ENCODE data around the gene IFT25. TPM values are rescaled to one million over a fixed set of nuclear protein-coding genes. Genes with fewer than 3 reads are reported as not detected.

The IFT25 gene
- total RNA-seq, 2 experiments from 2014 or later = 46.2 to 48.7 TPM

GRCh38 chr1:53954128-53954527 lies 8.6 kb upstream of the IFT25 start:
- Mint-ChIP-seq H3K27ac (no peak overlapping the region), H3K36me3 (ENCODE audit: low read depth) (peaks cover 2% of the 10 kb centered on the region), H3K9me3 (no peaks in the 10 kb centered on the region), H3K27me3 (ENCODE audit: low read depth) (no peaks in the 10 kb centered on the region), H3K4me3 (no peak overlapping the region), H3K4me1 (ENCODE audit: low read depth) (peaks cover 13% of the 10 kb centered on the region)
- CTCF ChIA-PET = interaction anchor here (0.9 to 7.6 kb wide), 3 partner anchors 9 to 94 kb away, joined by 3 to 112 read pairs (median 3); no protein-coding TSS in a partner anchor
- DNase-seq = no peak
- intact Hi-C loops (cut with micrococcal nuclease) = no loop called here

GRCh38 chr1:53951697-53952096 lies 6.2 kb upstream of the IFT25 start:
- Mint-ChIP-seq H3K27me3 (ENCODE audit: low read depth) (no peaks in the 10 kb centered on the region), H3K27ac (no peak overlapping the region), H3K4me1 (ENCODE audit: low read depth) (peaks cover 23% of the 10 kb centered on the region), H3K9me3 (no peaks in the 10 kb centered on the region), H3K4me3 (no peak overlapping the region), H3K36me3 (ENCODE audit: low read depth) (peaks cover 2% of the 10 kb centered on the region)
- DNase-seq = no peak
- intact Hi-C loops (cut with micrococcal nuclease) = no loop called here
- CTCF ChIA-PET = interaction anchor here (7.6 kb wide), 1 partner anchor 91 kb away, joined by 112 read pairs; no protein-coding TSS in a partner anchor

GRCh38 chr1:53949023-53949990 lies 3.8 kb upstream of the IFT25 start:
- no peaks in the 10 kb centered on the region for H3K9me3 Mint-ChIP-seq
- no peaks in the 10 kb centered on the region for H3K27me3 Mint-ChIP-seq (ENCODE audit: low read depth)
- no peak overlapping the region for H3K27ac Mint-ChIP-seq
- peak; percentile 60 for DNase-seq
- peaks cover 5% of the 10 kb centered on the region for H3K36me3 Mint-ChIP-seq (ENCODE audit: low read depth)
- peaks cover 26% of the 10 kb centered on the region for H3K4me1 Mint-ChIP-seq (ENCODE audit: low read depth)
- intact Hi-C loops (cut with micrococcal nuclease) = loop anchor here (1.0 to 5.0 kb wide), 7 partner anchors 71 to 853 kb away; partner anchors contain the start of genes CZIB, MAGOH, TTC22 and TTC4
- H3K4me3 Mint-ChIP-seq = no peak overlapping the region
- CTCF ChIA-PET = interaction anchor here (0.6 to 7.6 kb wide), 17 partner anchors 7 to 112 kb away, joined by 3 to 112 read pairs (median 5); partner anchors contain the start of gene YIPF1

GRCh38 chr1:53948291-53948690 lies 2.8 kb upstream of the IFT25 start:
- Mint-ChIP-seq H3K36me3 (ENCODE audit: low read depth) (peaks cover 10% of the 10 kb centered on the region), H3K27me3 (ENCODE audit: low read depth) (no peaks in the 10 kb centered on the region), H3K4me1 (ENCODE audit: low read depth) (peaks cover 35% of the 10 kb centered on the region), H3K27ac (no peak overlapping the region), H3K9me3 (no peaks in the 10 kb centered on the region), H3K4me3 (no peak overlapping the region)
- CTCF ChIA-PET = interaction anchor here (0.6 to 7.6 kb wide), 15 partner anchors 8 to 906 kb away, joined by 3 to 112 read pairs (median 5); partner anchors contain the start of gene YIPF1
- no peak for DNase-seq
- intact Hi-C loops (cut with micrococcal nuclease) = loop anchor here (5.0 kb wide), 5 partner anchors 454 to 854 kb away; partner anchors contain the start of genes CZIB, MAGOH, TTC22 and TTC4

- peak overlapping the region; percentile 75 for H3K4me3 Mint-ChIP-seq
- no peaks in the 10 kb centered on the region for H3K9me3 Mint-ChIP-seq
- CTCF ChIA-PET = interaction anchor here (0.8 to 7.6 kb wide), 14 partner anchors 9 to 87 kb away, joined by 3 to 112 read pairs (median 4); no protein-coding TSS in a partner anchor
- intact Hi-C loops (cut with micrococcal nuclease) = loop anchor here (5.0 kb wide), 5 partner anchors 455 to 855 kb away; partner anchors contain the start of genes CZIB, MAGOH, TTC22 and TTC4
- peaks cover 8% of the 10 kb centered on the region for H3K36me3 Mint-ChIP-seq (ENCODE audit: low read depth)
- no peak for DNase-seq
- H3K4me1 Mint-ChIP-seq (ENCODE audit: low read depth) = peaks cover 45% of the 10 kb centered on the region
- H3K27me3 Mint-ChIP-seq (ENCODE audit: low read depth) = no peaks in the 10 kb centered on the region
- H3K27ac Mint-ChIP-seq = peak overlapping the region; percentile 59
Observed at GRCh38 chr1:53947172-53947907, 1.8 kb upstream of the IFT25 start.

DNA sequence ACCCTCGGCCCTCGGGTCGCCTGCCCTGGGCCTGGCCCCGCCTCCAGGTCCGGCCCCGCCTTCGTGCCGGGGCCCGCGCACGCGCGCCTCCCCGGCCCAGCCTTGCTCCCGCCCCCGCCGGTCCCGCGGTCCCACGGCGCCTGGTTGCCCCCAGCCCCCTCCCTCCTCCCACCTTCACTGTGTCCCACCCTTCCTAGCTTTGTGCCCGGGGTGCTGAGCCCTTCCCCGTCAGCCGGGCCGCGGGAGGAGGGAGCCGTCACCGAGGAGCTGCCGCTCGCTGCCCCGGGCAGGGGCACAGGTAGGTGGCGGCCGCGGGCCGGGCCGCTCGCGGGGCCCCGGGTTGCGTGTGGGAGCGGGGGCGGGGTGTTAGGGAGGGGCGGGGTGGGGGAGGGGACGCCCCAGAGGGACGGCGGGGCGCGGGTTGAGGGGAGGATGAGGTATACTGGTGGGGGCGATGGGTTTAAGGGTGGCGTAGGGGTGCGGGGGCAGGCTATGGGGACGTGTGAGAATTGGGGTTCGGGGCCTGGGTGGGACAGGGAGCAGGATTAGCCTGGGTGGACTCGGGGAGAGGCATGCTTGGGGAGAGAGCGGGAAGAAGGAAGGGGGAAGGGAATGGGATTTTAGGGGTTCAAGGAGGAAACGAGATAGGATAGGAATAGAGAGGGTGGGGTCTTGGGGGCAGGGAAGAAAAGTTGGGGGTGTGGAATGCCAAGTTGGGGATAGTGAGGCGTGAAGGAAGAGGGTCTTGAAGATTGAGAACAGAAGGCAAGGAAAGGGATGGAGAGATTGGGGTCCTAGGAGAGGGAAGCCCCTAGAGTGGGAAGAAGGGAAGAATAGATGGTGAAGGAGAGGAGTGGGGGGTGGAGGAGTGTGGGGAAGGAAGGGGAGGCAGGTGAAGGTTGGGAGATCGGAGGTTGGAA lies 1.0 kb upstream of the IFT25 start, which contains the start of gene LRRC42:
Gene LRRC42, plus strand, starts transcription at position 99 of the 920 bp plus-strand sequence. CDS start 5,650 bp downstream, outside the sequence.
- H3K27me3 Mint-ChIP-seq (ENCODE audit: low read depth) = no peaks in the 10 kb centered on the region
- peak; percentile 74 for DNase-seq
- H3K4me3 Mint-ChIP-seq = peak within 1 kb of the TSS; percentile 90
- peak within 1 kb of the TSS; percentile 87 for H3K27ac Mint-ChIP-seq
- no peaks in the 10 kb centered on the region for H3K9me3 Mint-ChIP-seq
- peaks cover 8% of the 10 kb centered on the region for H3K36me3 Mint-ChIP-seq (ENCODE audit: low read depth)
- H3K4me1 Mint-ChIP-seq (ENCODE audit: low read depth) = peaks cover 45% of the 10 kb centered on the region
- intact Hi-C loops (cut with micrococcal nuclease) = loop anchor here (1.0 to 5.0 kb wide), 9 partner anchors 57 to 856 kb away; partner anchors contain the start of genes CZIB, MAGOH, NDC1 and PARS2
- CTCF ChIA-PET = interaction anchor here (1.0 to 7.6 kb wide), 12 partner anchors 10 to 103 kb away, joined by 3 to 112 read pairs (median 6); partner anchors contain the start of gene YIPF1

GRCh38 chr1:53945183-53945432 lies 391 bp downstream of the IFT25 start:
- intact Hi-C loops (cut with micrococcal nuclease) = loop anchor here (1.0 to 5.0 kb wide), 7 partner anchors 254 to 857 kb away; partner anchors contain the start of genes CZIB, MAGOH, TTC22 and TTC4
- Mint-ChIP-seq H3K4me3 (peak overlapping the region; percentile 90), H3K9me3 (no peaks in the 10 kb centered on the region), H3K27me3 (ENCODE audit: low read depth) (no peaks in the 10 kb centered on the region), H3K36me3 (ENCODE audit: low read depth) (peaks cover 10% of the 10 kb centered on the region), H3K4me1 (ENCODE audit: low read depth) (peaks cover 47% of the 10 kb centered on the region), H3K27ac (peak overlapping the region; percentile 87)
- CTCF ChIA-PET = interaction anchor here (1.0 to 3.3 kb wide), 7 partner anchors 9 to 105 kb away, joined by 3 to 23 read pairs (median 8); partner anchors contain the start of gene YIPF1
- no peak for DNase-seq

- intact Hi-C loops (cut with micrococcal nuclease) = loop anchor here (1.0 to 5.0 kb wide), 7 partner anchors 255 to 858 kb away; partner anchors contain the start of genes CZIB, MAGOH, TTC22 and TTC4
- CTCF ChIA-PET = interaction anchor here (0.6 to 3.3 kb wide), 7 partner anchors 10 to 105 kb away, joined by 3 to 23 read pairs (median 4); no protein-coding TSS in a partner anchor
- DNase-seq = peak; percentile 16
- Mint-ChIP-seq H3K36me3 (ENCODE audit: low read depth) (peaks cover 11% of the 10 kb centered on the region), H3K27me3 (ENCODE audit: low read depth) (no peaks in the 10 kb centered on the region), H3K27ac (peak overlapping the region; percentile 87), H3K9me3 (no peaks in the 10 kb centered on the region), H3K4me3 (peak overlapping the region; percentile 90), H3K4me1 (ENCODE audit: low read depth) (peaks cover 47% of the 10 kb centered on the region)
Observed at GRCh38 chr1:53944469-53945182, 873 bp downstream of the IFT25 start.

DNA sequence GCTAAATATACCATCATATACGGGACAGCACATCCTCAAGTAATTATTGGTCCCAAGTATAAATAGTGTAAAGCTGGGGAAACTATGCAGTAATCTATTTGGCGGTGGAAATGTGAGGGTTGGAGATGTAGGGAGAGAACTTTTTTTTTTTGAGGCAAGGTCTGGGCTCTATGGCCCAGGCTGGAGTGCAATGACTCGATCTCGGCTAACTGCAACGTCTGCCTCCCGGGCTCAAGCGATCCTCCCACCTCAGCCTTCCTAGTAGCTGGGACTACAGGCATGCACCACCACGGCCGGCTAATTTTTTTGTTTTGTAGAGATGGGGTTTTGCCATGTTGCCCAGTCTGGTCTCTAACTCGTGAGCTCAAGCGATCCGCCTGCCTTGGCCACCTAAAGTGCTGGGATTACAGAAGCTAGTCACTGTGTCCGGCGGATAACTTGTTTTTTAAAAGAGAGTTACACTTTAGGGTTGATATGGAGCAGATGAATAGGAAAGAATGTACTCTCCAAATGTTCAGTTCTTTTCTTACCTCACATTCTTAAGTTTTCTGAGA lies 1.9 kb downstream of the IFT25 start:
- Mint-ChIP-seq H3K27ac (peak overlapping the region; percentile 35), H3K27me3 (ENCODE audit: low read depth) (no peaks in the 10 kb centered on the region), H3K36me3 (ENCODE audit: low read depth) (peaks cover 14% of the 10 kb centered on the region), H3K4me3 (peak overlapping the region; percentile 58), H3K9me3 (no peaks in the 10 kb centered on the region), H3K4me1 (ENCODE audit: low read depth) (peaks cover 46% of the 10 kb centered on the region)
- no peak for DNase-seq
- CTCF ChIA-PET = interaction anchor here (2.8 to 3.3 kb wide), 2 partner anchors 64 to 83 kb away, joined by 12 to 23 read pairs; no protein-coding TSS in a partner anchor
- intact Hi-C loops (cut with micrococcal nuclease) = no loop called here

DNA sequence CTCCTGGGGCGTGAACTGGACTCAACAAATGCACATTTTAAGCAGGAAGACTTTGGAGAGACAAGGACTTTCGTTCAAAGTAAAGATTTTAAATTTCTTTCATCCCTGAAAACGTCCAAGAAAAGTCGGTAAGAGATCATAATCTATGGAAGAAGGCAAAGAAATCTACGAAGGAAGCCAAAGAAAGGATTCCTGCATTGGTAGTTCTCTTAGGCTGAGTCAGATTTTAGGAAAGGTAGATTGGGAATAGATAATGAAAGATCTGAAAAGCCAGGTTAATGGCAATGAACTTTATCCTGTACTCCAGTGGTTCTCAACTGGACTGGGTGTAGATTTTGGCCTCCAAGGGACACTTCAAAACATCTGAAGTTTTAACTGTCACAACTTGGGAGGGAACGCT lies 2.4 kb downstream of the IFT25 start:
- intact Hi-C loops (cut with micrococcal nuclease) = no loop called here
- CTCF ChIA-PET = interaction anchor here (0.6 to 1.1 kb wide), 2 partner anchors 14 to 21 kb away, joined by 3 read pairs; no protein-coding TSS in a partner anchor
- Mint-ChIP-seq H3K27ac (peak overlapping the region; percentile 55), H3K4me1 (ENCODE audit: low read depth) (peaks cover 46% of the 10 kb centered on the region), H3K9me3 (no peaks in the 10 kb centered on the region), H3K36me3 (ENCODE audit: low read depth) (peaks cover 16% of the 10 kb centered on the region), H3K27me3 (ENCODE audit: low read depth) (no peaks in the 10 kb centered on the region), H3K4me3 (peak overlapping the region; percentile 32)
- DNase-seq = no peak
